Measurements from ENCODE around the gene COA7.

The COA7 gene

DNA sequence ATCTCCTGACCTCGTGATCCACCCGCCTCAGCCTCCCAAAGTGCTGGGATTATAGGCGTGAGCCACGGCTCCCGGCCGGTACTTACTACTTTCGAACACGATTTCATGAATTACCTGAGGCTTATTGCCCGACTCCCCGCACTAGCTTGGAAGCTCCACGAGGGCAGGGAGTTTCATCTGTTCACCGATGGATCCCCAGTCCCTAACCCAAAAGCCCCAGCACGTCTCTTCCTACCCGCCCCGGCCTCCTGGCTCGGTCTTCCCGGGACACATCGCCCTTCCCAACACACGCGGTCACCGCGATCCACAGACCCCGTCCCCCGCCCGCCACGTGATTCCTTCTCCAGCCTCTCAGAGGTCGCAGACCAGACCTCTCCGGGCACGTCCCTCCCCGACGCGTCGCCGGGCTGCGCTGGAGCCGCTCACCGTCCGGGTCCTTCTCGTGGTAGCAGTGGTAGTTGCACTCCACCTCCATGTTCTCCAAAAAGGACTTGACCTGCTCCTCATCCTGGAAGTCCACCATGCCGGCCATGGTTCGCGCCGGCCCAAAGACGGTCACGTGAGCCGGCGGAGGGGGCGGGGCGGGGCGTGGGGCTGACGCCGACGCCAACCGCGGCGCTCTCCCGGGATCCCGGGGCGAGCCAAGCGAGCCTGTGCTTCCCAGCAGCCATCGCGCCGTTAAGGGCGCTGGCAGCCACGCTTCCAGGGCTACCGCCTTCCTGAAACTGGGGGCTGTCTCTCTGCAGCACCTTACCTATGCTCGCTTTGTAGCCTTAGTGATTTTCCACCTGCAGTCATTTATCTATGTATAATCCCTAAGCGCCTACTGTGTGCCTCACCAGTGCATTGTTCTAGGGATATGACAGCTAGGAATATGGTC, at the start of gene COA7 (continued):
- TF ChIP-seq ZNF404 (tag by site-specific recombination; IDR thresholded peaks at IDR 0.05) (no peak), YY1 (tag by site-specific recombination; IDR thresholded peaks at IDR 0.05) (peak; percentile 86), ZNF155 (tag by site-specific recombination; IDR thresholded peaks at IDR 0.05) (no peak), ZNF157 (tag by site-specific recombination; IDR thresholded peaks at IDR 0.05) (no peak), ZNF19 (tag by site-specific recombination; IDR thresholded peaks at IDR 0.05; ENCODE audit: low read depth) (no peak), ZNF654 (tag by site-specific recombination; IDR thresholded peaks at IDR 0.05; ENCODE audit: low read depth) (no peak), KLF10 (tag by site-specific recombination; IDR thresholded peaks at IDR 0.05) (peak; percentile 82), ZNF133 (tag by site-specific recombination; IDR thresholded peaks at IDR 0.05) (no peak), ZNF239 (tag by site-specific recombination; IDR thresholded peaks at IDR 0.05) (no peak), HOXA7 (CRISPR knock-in tag; IDR thresholded peaks at IDR 0.05; ENCODE audit: borderline replicate concordance) (no peak), OSR2 (tag by site-specific recombination; IDR thresholded peaks at IDR 0.05) (no peak), ZNF549 (tag by site-specific recombination; IDR thresholded peaks at IDR 0.05) (no peak), ZNF600 (tag by site-specific recombination; IDR thresholded peaks at IDR 0.05) (peak; percentile 77), ZSCAN23 (tag by site-specific recombination; IDR thresholded peaks at IDR 0.05) (no peak), ZXDB (tag by site-specific recombination; IDR thresholded peaks at IDR 0.05) (peak; percentile 89), ZFP3 (tag by site-specific recombination; IDR thresholded peaks at IDR 0.05; ENCODE audit: low read depth) (no peak), ZBTB1 (tag by site-specific recombination; IDR thresholded peaks at IDR 0.05) (no peak), ZNF548 (tag by site-specific recombination; IDR thresholded peaks at IDR 0.05) (no peak), ZNF837 (tag by site-specific recombination; IDR thresholded peaks at IDR 0.05) (no peak), ZEB2 (tag by site-specific recombination; IDR thresholded peaks at IDR 0.05) (peak; percentile 80), ZBTB48 (tag by site-specific recombination; IDR thresholded peaks at IDR 0.05) (peak; percentile 94), SETDB1 (IDR thresholded peaks at IDR 0.05; ENCODE audit: insufficient read length, low read length) (peak; percentile 70), ZNF169 (tag by site-specific recombination; IDR thresholded peaks at IDR 0.05) (no peak), ZNF292 (tag by site-specific recombination; IDR thresholded peaks at IDR 0.05; ENCODE audit: borderline replicate concordance, low read depth) (no peak)
- TF ChIP-seq, protein P1, sequence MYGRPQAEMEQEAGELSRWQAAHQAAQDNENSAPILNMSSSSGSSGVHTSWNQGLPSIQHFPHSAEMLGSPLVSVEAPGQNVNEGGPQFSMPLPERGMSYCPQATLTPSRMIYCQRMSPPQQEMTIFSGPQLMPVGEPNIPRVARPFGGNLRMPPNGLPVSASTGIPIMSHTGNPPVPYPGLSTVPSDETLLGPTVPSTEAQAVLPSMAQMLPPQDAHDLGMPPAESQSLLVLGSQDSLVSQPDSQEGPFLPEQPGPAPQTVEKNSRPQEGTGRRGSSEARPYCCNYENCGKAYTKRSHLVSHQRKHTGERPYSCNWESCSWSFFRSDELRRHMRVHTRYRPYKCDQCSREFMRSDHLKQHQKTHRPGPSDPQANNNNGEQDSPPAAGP (tag by site-specific recombination; IDR thresholded peaks at IDR 0.05) = no peak; the same call in 1 of the 2 replicates
- TF ChIP-seq, protein P2, sequence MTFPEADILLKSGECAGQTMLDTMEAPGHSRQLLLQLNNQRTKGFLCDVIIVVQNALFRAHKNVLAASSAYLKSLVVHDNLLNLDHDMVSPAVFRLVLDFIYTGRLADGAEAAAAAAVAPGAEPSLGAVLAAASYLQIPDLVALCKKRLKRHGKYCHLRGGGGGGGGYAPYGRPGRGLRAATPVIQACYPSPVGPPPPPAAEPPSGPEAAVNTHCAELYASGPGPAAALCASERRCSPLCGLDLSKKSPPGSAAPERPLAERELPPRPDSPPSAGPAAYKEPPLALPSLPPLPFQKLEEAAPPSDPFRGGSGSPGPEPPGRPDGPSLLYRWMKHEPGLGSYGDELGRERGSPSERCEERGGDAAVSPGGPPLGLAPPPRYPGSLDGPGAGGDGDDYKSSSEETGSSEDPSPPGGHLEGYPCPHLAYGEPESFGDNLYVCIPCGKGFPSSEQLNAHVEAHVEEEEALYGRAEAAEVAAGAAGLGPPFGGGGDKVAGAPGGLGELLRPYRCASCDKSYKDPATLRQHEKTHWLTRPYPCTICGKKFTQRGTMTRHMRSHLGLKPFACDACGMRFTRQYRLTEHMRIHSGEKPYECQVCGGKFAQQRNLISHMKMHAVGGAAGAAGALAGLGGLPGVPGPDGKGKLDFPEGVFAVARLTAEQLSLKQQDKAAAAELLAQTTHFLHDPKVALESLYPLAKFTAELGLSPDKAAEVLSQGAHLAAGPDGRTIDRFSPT (tag by site-specific recombination; IDR thresholded peaks at IDR 0.05) = no peak
- TF ChIP-seq, protein P3, sequence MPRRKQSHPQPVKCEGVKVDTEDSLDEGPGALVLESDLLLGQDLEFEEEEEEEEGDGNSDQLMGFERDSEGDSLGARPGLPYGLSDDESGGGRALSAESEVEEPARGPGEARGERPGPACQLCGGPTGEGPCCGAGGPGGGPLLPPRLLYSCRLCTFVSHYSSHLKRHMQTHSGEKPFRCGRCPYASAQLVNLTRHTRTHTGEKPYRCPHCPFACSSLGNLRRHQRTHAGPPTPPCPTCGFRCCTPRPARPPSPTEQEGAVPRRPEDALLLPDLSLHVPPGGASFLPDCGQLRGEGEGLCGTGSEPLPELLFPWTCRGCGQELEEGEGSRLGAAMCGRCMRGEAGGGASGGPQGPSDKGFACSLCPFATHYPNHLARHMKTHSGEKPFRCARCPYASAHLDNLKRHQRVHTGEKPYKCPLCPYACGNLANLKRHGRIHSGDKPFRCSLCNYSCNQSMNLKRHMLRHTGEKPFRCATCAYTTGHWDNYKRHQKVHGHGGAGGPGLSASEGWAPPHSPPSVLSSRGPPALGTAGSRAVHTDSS (tag by site-specific recombination; IDR thresholded peaks at IDR 0.05) = no peak
- TF ChIP-seq, protein P4, sequence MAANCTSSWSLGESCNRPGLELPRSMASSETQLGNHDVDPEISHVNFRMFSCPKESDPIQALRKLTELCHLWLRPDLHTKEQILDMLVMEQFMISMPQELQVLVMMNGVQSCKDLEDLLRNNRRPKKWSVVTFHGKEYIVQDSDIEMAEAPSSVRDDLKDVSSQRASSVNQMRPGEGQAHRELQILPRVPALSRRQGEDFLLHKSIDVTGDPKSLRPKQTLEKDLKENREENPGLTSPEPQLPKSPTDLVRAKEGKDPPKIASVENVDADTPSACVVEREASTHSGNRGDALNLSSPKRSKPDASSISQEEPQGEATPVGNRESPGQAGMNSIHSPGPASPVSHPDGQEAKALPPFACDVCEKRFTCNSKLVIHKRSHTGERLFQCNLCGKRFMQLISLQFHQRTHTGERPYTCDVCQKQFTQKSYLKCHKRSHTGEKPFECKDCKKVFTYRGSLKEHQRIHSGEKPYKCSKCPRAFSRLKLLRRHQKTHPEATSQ (tag by site-specific recombination; IDR thresholded peaks at IDR 0.05) = peak; percentile 25; the same call in 1 of the 2 replicates
- TF ChIP-seq, protein P5, sequence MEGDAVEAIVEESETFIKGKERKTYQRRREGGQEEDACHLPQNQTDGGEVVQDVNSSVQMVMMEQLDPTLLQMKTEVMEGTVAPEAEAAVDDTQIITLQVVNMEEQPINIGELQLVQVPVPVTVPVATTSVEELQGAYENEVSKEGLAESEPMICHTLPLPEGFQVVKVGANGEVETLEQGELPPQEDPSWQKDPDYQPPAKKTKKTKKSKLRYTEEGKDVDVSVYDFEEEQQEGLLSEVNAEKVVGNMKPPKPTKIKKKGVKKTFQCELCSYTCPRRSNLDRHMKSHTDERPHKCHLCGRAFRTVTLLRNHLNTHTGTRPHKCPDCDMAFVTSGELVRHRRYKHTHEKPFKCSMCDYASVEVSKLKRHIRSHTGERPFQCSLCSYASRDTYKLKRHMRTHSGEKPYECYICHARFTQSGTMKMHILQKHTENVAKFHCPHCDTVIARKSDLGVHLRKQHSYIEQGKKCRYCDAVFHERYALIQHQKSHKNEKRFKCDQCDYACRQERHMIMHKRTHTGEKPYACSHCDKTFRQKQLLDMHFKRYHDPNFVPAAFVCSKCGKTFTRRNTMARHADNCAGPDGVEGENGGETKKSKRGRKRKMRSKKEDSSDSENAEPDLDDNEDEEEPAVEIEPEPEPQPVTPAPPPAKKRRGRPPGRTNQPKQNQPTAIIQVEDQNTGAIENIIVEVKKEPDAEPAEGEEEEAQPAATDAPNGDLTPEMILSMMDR (tag by site-specific recombination; IDR thresholded peaks at IDR 0.05) = no peak
- TF ChIP-seq, protein P6, sequence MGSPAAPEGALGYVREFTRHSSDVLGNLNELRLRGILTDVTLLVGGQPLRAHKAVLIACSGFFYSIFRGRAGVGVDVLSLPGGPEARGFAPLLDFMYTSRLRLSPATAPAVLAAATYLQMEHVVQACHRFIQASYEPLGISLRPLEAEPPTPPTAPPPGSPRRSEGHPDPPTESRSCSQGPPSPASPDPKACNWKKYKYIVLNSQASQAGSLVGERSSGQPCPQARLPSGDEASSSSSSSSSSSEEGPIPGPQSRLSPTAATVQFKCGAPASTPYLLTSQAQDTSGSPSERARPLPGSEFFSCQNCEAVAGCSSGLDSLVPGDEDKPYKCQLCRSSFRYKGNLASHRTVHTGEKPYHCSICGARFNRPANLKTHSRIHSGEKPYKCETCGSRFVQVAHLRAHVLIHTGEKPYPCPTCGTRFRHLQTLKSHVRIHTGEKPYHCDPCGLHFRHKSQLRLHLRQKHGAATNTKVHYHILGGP (tag by site-specific recombination; IDR thresholded peaks at IDR 0.05) = no peak
